OCI-LY7 (cell line): Measurements from ENCODE around the gene KLK3. TPM values are rescaled to one million over a fixed set of nuclear protein-coding genes. Genes with fewer than 3 reads are reported as not detected.
A peak's percentile ranks its signal among the peaks of the same experiment; 100 is the strongest.

Experiments used
- BruUV-seq: library from RNA; stranded (reverse); fragments of 400-500 nt; replicated peaks from 2 replicates; lab custom pipeline; 2021; lab: Mats Ljungman, UMichigan
- CTCF ChIA-PET: fragments of 300-600 bp; sonication (Branson Sonifier 250); formaldehyde crosslinking; loops from one replicate; lab custom pipeline; 2022; ENCODE audit warnings: antibody characterized with exemption; ENCODE audit not compliant: unreplicated experiment; lab: Charles Lee
- POLR2A ChIA-PET: fragments of 300-600 bp; sonication (Branson Sonifier 250); formaldehyde crosslinking; loops from one replicate; lab custom pipeline; 2022; ENCODE audit warnings: antibody characterized with exemption; lab: Charles Lee
- DNase-seq: peaks from one replicate; pipeline ENCODE4 v3.0.0-alpha.2; 2015; ENCODE audit warnings: low spot score
- H2AFZ ChIP-seq: fragments of 200-600 bp; sonication (generic), shearing (Covaris generic); 2 replicates; pipeline ENCODE4 v1.6.1; 2014; ENCODE audit warnings: mild to moderate bottlenecking, antibody characterized with exemption, low read length, moderate library complexity
- H3K27ac ChIP-seq: fragments of 200-600 bp; sonication (generic); 2 replicates; pipeline ENCODE4 v1.5.1; 2014; ENCODE audit warnings: mixed run types, low read depth, mild to moderate bottlenecking, moderate library complexity, low read length, inconsistent platforms; ENCODE audit not compliant: poor library complexity, severe bottlenecking
- H3K36me3 ChIP-seq: fragments of 200-600 bp; sonication (generic); 2 replicates; pipeline ENCODE4 v1.6.1; 2014; ENCODE audit warnings: mild to moderate bottlenecking, antibody characterized with exemption, low read length, moderate library complexity, mixed read lengths; ENCODE audit not compliant: insufficient read depth
- H3K4me1 ChIP-seq: fragments of 200-600 bp; sonication (generic); 2 replicates; pipeline ENCODE4 v1.5.1; 2014; ENCODE audit warnings: mild to moderate bottlenecking, low read length; ENCODE audit not compliant: insufficient read depth, poor library complexity, severe bottlenecking
- H3K4me2 ChIP-seq: fragments of 200-600 bp; sonication (generic); 2 replicates; pipeline ENCODE4 v1.6.1; 2014; ENCODE audit warnings: mild to moderate bottlenecking, low read length
- H3K4me3 ChIP-seq: fragments of 200-600 bp; sonication (generic); 2 replicates; pipeline ENCODE4 v1.5.1; 2014; ENCODE audit warnings: mild to moderate bottlenecking, low read depth, low read length; ENCODE audit not compliant: poor library complexity, severe bottlenecking
- H3K79me2 ChIP-seq: fragments of 200-600 bp; sonication (generic); 2 replicates; pipeline ENCODE4 v1.6.1; 2016; ENCODE audit warnings: low read depth, mild to moderate bottlenecking, low read length, moderate library complexity, mixed read lengths; ENCODE audit not compliant: insufficient read depth
- H3K9me2 ChIP-seq: fragments of 200-600 bp; sonication (generic); 2 replicates; pipeline ENCODE4 v1.6.1; 2016; ENCODE audit warnings: mild to moderate bottlenecking, low read length, mixed read lengths; ENCODE audit not compliant: insufficient read depth
- H3K9me3 ChIP-seq: fragments of 200-600 bp; sonication (generic); 2 replicates; pipeline ENCODE4 v1.6.1; 2014; ENCODE audit warnings: mild to moderate bottlenecking, mixed run types, low read length, mixed read lengths
- H4K20me1 ChIP-seq: fragments of 200-600 bp; sonication (generic); 2 replicates; pipeline ENCODE4 v1.6.1; 2014; ENCODE audit warnings: mild to moderate bottlenecking, antibody characterized with exemption, low read length, moderate library complexity, mixed read lengths; ENCODE audit not compliant: insufficient read depth
- EZH2phosphoT487 ChIP-seq: fragments of 200-600 bp; sonication (generic); IDR thresholded peaks from 2 replicates; pipeline ENCODE4 v1.6.1; 2018; ENCODE audit warnings: low read depth, borderline replicate concordance, mild to moderate bottlenecking, mixed run types, antibody characterized with exemption, low read length, moderate library complexity, mixed read lengths
- intact Hi-C: fragments of 100-400 bp; cut with micrococcal nuclease; formaldehyde crosslinking; loops from one replicate; pipeline ENCODE4 v1.10.0; 2022; ENCODE audit not compliant: unreplicated experiment
- total RNA-seq, 2 experiments: library from RNA; depleted of rRNA in 1 of 2; stranded (reverse); fragments of >200 nt in 1 of 2; shearing (Covaris generic) in 1 of 2; gene quantifications; 2 replicates each; pipeline ENCODE4 v1.2.3, GENCODE V29; 2014 to 2022
- TF ChIP-seq, protein P1 (sequence below): fragments of 200-600 bp; sonication (generic); conservative IDR thresholded peaks from 2 replicates; pipeline ENCODE4 v1.5.1; 2014; ENCODE audit warnings: mild to moderate bottlenecking, antibody characterized with exemption, low read length, moderate library complexity, mixed read lengths

The KLK3 gene
- total RNA-seq, 2 experiments from 2014 or later: not detected

DNA sequence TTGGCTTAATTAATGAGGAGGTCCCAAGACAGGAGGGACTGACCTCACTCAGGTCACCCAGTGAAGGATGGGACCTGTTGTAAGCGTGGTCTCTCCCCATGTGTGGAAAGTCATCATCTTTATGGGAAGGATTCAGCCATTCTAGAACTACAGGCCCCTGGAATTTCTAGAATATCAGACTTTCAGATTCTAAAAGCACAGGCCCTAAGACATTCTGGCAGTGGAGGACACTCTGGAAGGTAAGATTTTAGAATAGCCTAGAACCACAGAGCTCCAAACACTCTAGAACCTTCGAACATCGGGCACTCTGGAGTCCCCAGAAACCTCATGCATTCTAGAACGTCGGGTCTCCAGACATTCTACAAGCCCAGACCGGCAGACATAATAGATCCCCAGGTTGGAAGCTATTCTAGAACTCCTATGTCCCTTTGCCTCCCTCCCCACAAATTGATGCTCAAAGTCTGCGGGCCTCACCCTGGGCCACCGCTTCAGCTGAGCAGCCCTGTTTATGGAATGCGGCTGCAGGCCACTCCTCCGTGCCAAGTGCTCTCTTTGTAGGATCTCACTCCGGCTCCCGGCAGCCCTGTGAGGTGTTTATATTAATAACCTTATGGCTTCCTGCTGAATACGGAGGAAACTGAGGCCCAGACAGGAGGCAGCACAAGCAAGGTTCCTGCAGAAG is 19.5 kb upstream of the KLK3 start:
- Histone ChIP-seq H3K4me1 (peaks cover 5% of the 10 kb centered on the region), H3K79me2 (no peaks in the 10 kb centered on the region), H2AFZ (peak overlapping the region; percentile 67; the same call in 1 of the 2 replicates), H3K4me3 (peak overlapping the region; percentile 65), H4K20me1 (no peaks in the 10 kb centered on the region), H3K4me2 (peak overlapping the region; percentile 70), H3K9me2 (no peaks in the 10 kb centered on the region), H3K27ac (no peak overlapping the region), H3K9me3 (no peaks in the 10 kb centered on the region), H3K36me3 (no peaks in the 10 kb centered on the region)
- no peak for TF ChIP-seq EZH2phosphoT487
- TF ChIP-seq, protein P1, sequence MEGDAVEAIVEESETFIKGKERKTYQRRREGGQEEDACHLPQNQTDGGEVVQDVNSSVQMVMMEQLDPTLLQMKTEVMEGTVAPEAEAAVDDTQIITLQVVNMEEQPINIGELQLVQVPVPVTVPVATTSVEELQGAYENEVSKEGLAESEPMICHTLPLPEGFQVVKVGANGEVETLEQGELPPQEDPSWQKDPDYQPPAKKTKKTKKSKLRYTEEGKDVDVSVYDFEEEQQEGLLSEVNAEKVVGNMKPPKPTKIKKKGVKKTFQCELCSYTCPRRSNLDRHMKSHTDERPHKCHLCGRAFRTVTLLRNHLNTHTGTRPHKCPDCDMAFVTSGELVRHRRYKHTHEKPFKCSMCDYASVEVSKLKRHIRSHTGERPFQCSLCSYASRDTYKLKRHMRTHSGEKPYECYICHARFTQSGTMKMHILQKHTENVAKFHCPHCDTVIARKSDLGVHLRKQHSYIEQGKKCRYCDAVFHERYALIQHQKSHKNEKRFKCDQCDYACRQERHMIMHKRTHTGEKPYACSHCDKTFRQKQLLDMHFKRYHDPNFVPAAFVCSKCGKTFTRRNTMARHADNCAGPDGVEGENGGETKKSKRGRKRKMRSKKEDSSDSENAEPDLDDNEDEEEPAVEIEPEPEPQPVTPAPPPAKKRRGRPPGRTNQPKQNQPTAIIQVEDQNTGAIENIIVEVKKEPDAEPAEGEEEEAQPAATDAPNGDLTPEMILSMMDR: no peak
- BruUV-seq: no TSS peak
- no peak for DNase-seq
- POLR2A ChIA-PET: no interaction called here
- CTCF ChIA-PET: no interaction called here
- intact Hi-C loops: no loop called here

DNA sequence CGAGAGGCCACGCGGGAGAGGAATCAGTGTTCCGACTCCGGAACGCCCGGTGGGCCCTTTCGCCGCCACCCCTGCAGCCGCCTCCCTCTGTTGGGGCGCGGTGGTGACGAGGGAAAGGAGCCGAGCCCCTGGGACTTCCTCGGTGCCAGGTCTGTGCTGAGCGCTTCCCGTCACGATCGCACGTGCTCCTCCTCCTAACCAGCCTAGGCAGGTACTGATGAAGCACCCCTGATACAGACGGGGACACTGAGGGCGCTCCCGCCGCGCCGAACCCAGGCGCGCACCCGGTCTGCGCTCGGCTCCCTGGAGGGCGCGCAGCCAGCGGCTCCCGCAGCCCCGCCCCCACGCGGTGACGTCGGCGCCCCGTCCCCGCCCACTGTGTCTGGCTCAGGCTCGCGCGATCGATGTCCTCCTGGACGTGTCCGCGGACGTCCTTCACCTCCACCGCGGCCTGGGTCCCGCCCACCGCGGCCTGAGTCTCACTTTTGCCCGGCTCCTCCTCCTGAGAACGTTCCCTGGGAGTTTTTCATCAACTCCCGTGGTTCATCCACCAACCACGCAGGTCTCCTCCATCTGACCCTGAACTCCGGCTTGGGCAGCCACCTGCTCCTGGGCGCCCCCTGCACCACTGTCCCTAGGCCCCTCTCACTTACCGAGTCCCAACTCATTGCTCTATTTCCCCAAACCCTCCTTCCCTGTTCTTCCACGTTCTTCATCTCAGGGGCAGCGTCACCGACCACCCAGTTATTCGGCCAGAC is 18.8 kb upstream of the KLK3 start:
- CTCF ChIA-PET: no interaction called here
- TF ChIP-seq EZH2phosphoT487: no peak
- TF ChIP-seq, protein P1: no peak
- no peaks in the 10 kb centered on the region for H3K36me3 ChIP-seq
- H3K4me2 ChIP-seq: peak overlapping the region; percentile 70
- no peaks in the 10 kb centered on the region for H3K9me3 ChIP-seq
- DNase-seq: peak; percentile 65
- H4K20me1 ChIP-seq: no peaks in the 10 kb centered on the region
- H3K4me3 ChIP-seq: peak overlapping the region; percentile 65
- no peak overlapping the region for H3K27ac ChIP-seq
- H3K79me2 ChIP-seq: no peaks in the 10 kb centered on the region
- intact Hi-C loops: no loop called here
- POLR2A ChIA-PET: no interaction called here
- no peaks in the 10 kb centered on the region for H3K9me2 ChIP-seq
- peak overlapping the region; percentile 67; the same call in 1 of the 2 replicates for H2AFZ ChIP-seq
- no TSS peak for BruUV-seq
- peaks cover 5% of the 10 kb centered on the region for H3K4me1 ChIP-seq
